ENCODE measurements around the gene SH2B3.

DNA sequence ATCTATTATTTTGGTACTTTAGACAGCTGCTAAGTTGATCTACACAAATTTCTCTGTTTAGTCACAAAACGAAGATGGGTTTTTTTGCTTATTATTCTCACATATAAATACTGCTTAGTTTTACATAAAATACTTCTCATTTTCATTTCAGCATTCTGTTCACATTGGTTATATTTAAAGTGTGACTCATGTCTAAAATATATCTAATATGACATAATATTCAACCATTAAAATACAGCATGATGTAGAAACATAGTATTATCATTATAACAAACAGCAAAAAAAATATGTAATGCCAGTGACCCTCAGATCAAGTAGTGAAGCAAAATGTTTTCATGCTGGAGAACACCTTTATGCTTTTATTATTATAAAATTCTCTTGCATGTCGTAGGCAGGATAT is 63.7 kb downstream of the SH2B3 start:
- TF ChIP-seq EZH2phosphoT487 (IDR thresholded peaks at IDR 0.05): no peak
- TF ChIP-seq, protein P1, sequence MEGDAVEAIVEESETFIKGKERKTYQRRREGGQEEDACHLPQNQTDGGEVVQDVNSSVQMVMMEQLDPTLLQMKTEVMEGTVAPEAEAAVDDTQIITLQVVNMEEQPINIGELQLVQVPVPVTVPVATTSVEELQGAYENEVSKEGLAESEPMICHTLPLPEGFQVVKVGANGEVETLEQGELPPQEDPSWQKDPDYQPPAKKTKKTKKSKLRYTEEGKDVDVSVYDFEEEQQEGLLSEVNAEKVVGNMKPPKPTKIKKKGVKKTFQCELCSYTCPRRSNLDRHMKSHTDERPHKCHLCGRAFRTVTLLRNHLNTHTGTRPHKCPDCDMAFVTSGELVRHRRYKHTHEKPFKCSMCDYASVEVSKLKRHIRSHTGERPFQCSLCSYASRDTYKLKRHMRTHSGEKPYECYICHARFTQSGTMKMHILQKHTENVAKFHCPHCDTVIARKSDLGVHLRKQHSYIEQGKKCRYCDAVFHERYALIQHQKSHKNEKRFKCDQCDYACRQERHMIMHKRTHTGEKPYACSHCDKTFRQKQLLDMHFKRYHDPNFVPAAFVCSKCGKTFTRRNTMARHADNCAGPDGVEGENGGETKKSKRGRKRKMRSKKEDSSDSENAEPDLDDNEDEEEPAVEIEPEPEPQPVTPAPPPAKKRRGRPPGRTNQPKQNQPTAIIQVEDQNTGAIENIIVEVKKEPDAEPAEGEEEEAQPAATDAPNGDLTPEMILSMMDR (IDR thresholded peaks at IDR 0.05): no peak
- no peak for TF ChIP-seq EZH2 (IDR thresholded peaks at IDR 0.05)
